SK-MEL-5 (cell line): ENCODE measurements around the gene TCEA2. TPM values are rescaled to one million over a fixed set of nuclear protein-coding genes. Genes with fewer than 3 reads are reported as not detected.
A peak's percentile ranks its signal among the peaks of the same experiment; 100 is the strongest.
"Not testable (repeated sequence)": the region's sequence is repeated elsewhere in the genome, so short reads cannot be mapped to it uniquely, and the experiment has no call there.

ENCODE experiments used
- DNase-seq: peaks from one replicate; pipeline ENCODE4 v3.0.0-alpha.2; 2016; ENCODE audit warnings: low read depth, low spot score
- in situ Hi-C: cut with HindIII; loops from 2 replicates; pipeline ENCODE4 v1.10.0; 2016; ENCODE audit warnings: low sequenced_read_pairs, high pct_unique_total_duplicates, low pct_unique_long_range_greater_than_20kb
- total RNA-seq: library from RNA; depleted of rRNA; stranded (reverse); fragments of >200 nt; shearing (Covaris generic); gene quantifications from 2 replicates; pipeline ENCODE4 v1.2.3, GENCODE V29; 2014

The TCEA2 gene
- total RNA-seq, 1 experiment from 2014 or later: 9.8 TPM

DNA sequence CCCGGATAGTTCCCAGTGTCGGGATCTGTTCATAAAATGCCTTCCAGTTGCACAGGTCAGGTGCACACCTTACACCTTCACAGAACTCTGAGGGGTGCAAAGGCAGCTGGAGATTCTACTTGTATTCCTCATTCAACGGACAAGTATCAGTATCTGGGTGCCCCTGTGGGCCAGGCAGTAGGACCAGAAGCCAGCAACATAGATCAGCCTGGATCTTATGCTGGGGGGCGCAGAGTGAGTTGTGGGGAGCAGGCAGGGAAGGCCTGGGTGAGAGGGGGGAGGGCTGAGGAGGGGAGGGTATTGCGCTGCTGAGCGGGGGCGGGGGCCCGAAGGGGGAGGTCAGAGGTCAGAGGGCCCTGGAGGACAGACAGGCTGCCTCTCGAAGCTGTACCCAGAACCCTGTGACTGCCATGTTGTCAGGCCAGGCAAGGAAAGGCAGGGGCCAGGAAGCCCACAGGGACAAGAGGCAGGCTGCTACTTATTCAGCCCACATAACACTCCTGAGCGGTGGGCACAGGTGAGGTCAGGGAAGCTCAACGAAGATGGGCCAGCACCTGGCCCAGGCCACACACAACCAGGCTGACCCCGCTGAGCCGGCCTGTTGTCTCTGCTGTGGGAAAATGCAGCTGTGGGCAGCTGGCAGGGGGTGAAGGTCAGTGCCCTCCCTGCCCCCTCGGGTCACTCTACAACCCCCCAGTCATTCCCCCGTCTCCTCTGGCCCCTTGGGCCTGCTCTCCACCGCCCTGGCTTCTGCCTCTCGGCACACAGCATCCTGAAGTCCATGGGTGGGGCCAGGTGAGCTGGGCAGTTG lies 18.0 kb downstream of the TCEA2 start:
- DNase-seq: no peak
- in situ Hi-C loops: no loop called here

DNA sequence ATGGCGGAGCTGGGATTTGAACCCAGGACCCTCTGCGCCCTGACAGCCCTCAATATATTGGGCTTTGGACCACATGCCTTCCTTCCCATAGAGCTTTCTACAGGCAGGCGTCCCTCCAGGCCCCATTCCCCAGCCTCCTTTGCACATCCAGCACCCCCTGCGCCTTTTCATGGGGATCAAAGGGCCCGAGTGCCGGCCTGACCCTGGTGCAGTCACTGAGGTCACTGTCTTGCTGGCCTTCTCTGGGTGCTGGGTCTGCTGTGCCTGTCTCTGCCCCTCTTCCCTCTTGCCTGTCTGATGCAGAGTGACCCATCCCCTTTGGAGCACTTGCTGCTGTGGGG lies 18.6 kb downstream of the TCEA2 start:
- no peak for DNase-seq
- in situ Hi-C loops: no loop called here

- in situ Hi-C loops: no loop called here
Observed at GRCh38 chr20:64082126-64082731, 19.2 kb downstream of the TCEA2 start.

GRCh38 chr20:64082820-64083377 lies 19.9 kb downstream of the TCEA2 start:
- DNase-seq: no peak
- in situ Hi-C loops: no loop called here

More at GRCh38 chr20:64082126-64082731, 19.2 kb downstream of the TCEA2 start:
- DNase-seq: no peak

GRCh38 chr20:64083378-64083803 lies 20.4 kb downstream of the TCEA2 start:
- DNase-seq: peak; percentile 83
- in situ Hi-C loops: no loop called here

- in situ Hi-C loops: no loop called here
- DNase-seq: no peak
Observed at GRCh38 chr20:64083804-64084684, 21.0 kb downstream of the TCEA2 start, which contains the start of gene LKAAEAR1. Gene LKAAEAR1, minus strand, starts transcription at chr20:64084398. Its CDS starts 179 bp downstream, at chr20:64084219.

- no peak for DNase-seq
- in situ Hi-C loops: no loop called here
Observed at GRCh38 chr20:64084685-64085152, 21.7 kb downstream of the TCEA2 start.

- in situ Hi-C loops: no loop called here
- DNase-seq: no peak
Observed at GRCh38 chr20:64086801-64087200, 23.8 kb downstream of the TCEA2 start.

GRCh38 chr20:64087226-64087825 lies 24.3 kb downstream of the TCEA2 start:
- DNase-seq, in situ Hi-C loops: not testable (repeated sequence)

DNA sequence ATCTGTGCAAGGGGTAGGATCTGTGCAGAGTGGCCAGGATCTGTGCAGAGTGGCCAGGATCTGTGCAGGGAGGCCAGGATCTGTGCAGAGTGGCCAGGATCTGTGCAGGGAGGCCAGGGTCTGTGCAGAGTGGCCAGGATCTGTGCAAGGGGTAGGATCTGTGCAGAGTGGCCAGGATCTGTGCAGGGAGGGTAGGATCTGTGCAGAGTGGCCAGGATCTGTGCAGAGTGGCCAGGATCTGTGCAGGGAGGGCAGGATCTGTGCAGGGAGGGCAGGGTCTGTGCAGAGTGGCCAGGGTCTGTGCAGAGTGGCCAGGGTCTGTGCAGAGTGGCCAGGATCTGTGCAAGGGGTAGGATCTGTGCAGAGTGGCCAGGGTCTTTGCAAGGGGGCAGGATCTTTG lies 25.6 kb downstream of the TCEA2 start:
- in situ Hi-C loops, DNase-seq: not testable (repeated sequence)

DNA sequence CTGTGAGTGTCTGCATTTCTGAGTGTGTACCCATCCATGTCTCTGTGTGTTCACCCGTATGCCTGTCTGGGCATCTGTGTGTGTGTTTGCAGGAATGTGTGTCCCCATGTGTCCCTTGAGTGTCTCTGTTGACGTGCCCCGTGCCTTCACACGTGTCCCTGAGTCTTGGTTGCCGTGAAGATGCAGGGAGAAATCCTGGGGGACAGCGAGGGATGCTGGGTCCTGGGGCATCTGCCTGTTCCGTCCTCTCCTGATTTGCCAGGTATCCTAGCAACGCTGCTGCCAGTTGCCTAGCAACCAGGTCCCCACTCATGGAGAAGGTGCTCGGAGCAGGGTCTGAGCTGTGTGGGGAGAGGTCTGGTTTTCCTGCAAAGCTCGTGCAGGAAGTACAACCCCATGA lies 27.2 kb downstream of the TCEA2 start:
- in situ Hi-C loops: no loop called here

DNA sequence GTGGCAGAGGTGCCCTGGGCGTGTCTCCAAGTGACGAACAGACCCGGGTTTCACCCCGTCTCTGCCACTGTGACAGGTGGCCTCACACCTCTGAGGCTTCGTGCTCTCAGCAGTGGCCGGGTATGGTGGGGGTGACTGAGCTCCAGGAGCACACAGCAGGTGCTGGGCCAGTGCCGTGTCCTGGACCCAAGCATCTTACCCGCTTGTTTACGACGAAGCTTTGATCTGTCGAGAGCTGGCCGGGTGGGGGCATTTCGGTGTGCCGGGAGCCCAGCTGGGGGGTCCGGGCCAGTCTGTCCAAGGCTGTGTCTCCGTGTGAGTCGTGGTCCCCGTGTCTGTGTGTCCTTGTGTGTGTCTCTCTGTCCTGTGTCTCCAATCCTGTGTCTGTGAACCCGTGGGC lies 28.3 kb downstream of the TCEA2 start:
- in situ Hi-C loops: no loop called here

More for the DNA sequence above, 27.2 kb downstream of the TCEA2 start:
- peak; percentile 34 for DNase-seq

GRCh38 chr20:64091770-64092169 lies 28.8 kb downstream of the TCEA2 start:
- in situ Hi-C loops: no loop called here
- DNase-seq: no peak

More for the DNA sequence above, 28.3 kb downstream of the TCEA2 start:
- DNase-seq: no peak

DNA sequence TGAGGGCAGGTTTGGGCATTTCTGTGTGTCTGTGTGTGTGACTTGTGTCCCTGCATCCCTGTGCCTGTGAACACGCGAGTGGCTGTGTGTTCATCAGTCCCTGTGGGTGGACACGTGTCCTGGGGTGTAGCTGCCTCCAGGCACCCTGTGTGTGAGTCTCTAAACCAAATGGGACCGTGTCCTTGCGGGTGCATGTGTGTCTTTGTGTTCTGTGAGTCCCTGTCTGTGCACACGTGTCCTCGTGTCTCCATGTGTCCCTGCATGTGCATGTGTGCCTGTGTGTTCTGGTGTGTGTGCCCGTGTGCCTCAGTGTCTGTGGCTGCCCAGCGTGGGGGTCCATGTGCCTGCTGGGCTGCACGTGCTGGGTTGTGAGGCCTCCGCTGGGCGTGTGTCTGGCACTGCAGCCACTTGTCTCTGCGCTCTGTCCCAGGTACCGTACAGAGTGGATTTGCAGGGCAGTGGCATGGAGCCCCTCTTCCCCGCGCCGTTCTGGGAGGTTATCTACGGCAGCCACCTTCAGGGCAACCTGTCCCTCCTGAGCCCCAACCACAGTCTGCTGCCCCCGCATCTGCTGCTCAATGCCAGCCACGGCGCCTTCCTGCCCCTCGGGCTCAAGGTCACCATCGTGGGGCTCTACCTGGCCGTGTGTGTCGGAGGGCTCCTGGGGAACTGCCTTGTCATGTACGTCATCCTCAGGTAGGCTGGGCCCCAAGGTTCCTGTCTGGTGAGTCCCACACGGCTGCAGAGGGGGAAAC lies 29.4 kb downstream of the TCEA2 start:
- in situ Hi-C loops: no loop called here
- no peak for DNase-seq

DNA sequence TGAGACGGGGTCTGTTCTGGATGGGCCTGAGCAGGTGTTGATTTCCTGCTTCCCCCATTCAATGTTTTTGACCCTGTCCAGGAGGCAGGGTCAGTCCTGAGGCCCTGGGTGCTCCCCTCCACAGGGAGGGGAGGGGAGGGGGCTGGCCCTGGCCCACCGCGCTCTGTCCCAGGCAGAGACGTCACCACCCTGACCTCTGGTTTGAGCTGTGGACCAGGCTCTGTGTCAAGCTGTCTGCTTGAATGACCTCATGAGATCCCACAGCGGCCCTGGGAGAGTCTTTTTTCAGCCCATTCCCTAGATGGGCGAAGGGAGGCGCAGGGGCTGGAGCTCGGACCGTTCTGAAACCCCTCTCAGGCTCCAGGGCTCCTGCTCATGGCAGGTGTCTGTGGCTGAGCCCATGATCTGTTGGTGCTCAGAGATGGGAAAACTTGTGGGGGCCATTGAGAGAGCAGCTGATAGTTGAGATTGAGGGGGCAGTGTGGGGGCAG lies 30.1 kb downstream of the TCEA2 start:
- in situ Hi-C loops: no loop called here

GRCh38 chr20:64095455-64095854 lies 32.5 kb downstream of the TCEA2 start:
- DNase-seq: no peak
- in situ Hi-C loops: no loop called here

More for the DNA sequence above, 30.1 kb downstream of the TCEA2 start:
- DNase-seq: peak; percentile 40
